H1 (cell line): ENCODE results near the gene KIAA0586. TPM values are rescaled to one million over a fixed set of nuclear protein-coding genes. Genes with fewer than 3 reads are reported as not detected.

Source experiments
- CTCF ChIA-PET: fragments of 300-600 bp; sonication (Branson Sonifier 250); formaldehyde crosslinking; loops from one replicate; lab custom pipeline; 2021; ENCODE audit not compliant: partially characterized antibody; lab: Charles Lee
- POLR2A ChIA-PET: fragments of 300-600 bp; sonication (Branson Sonifier 250); formaldehyde crosslinking; loops from one replicate; lab custom pipeline; 2021; ENCODE audit warnings: inconsistent platforms; ENCODE audit not compliant: partially characterized antibody; lab: Charles Lee
- DNase-seq, 2 experiments: peaks; one replicate each; pipeline versions ENCODE4 v3.0.0 to v3.0.0-alpha.2; 2010 to 2022; ENCODE audit warnings: low spot score in 2 of 2, low read depth in 1 of 2, mixed read lengths in 1 of 2
- FAIRE-seq: peaks from 2 replicates; lab custom pipeline; 2011; peaks lifted over from hg19 to GRCh38; lab: Jason Lieb, UNC
- H2AFZ ChIP-seq: 2 replicates; pipeline ENCODE4 v1.8.1; 2012; ENCODE audit warnings: low read length, inconsistent platforms
- H2AK5ac ChIP-seq: 2 replicates; pipeline ENCODE4 v1.6.1; 2013; ENCODE audit warnings: low read depth, low read length
- H2BK120ac ChIP-seq: replicated peaks from 2 replicates; pipeline ENCODE3; 2013; ENCODE audit warnings: low read depth, low read length, inconsistent platforms
- H2BK12ac ChIP-seq: 2 replicates; pipeline ENCODE4 v1.6.1; 2013; ENCODE audit warnings: low read depth, low read length
- H2BK15ac ChIP-seq: 2 replicates; pipeline ENCODE4 v1.6.1; 2013; ENCODE audit warnings: low read length
- H2BK20ac ChIP-seq: 2 replicates; pipeline ENCODE4 v1.6.1; 2013; ENCODE audit warnings: low read length
- H2BK5ac ChIP-seq: 2 replicates; pipeline ENCODE4 v1.6.1; 2013; ENCODE audit warnings: low read depth, low read length
- H3K14ac ChIP-seq: 2 replicates; pipeline ENCODE4 v1.6.1; 2013; ENCODE audit warnings: inconsistent platforms; ENCODE audit not compliant: insufficient read length
- H3K18ac ChIP-seq: 2 replicates; pipeline ENCODE4 v1.6.1; 2013; ENCODE audit warnings: low read length; ENCODE audit errors: extremely low read depth
- H3K23ac ChIP-seq: 2 replicates; pipeline ENCODE4 v1.6.1; 2013; ENCODE audit warnings: inconsistent platforms; ENCODE audit not compliant: insufficient read length
- H3K23me2 ChIP-seq: 2 replicates; pipeline ENCODE4 v1.6.1; 2013; ENCODE audit warnings: low read depth, low read length
- H3K27ac ChIP-seq: 2 replicates; pipeline ENCODE4 v1.6.1; 2011; ENCODE audit warnings: low read depth, low read length, inconsistent platforms
- H3K27me3 ChIP-seq, 4 experiments: replicated peaks in 1 of 4; 1 replicate in 1 of 4; 2 replicates in 3 of 4; pipeline versions ENCODE4 v1.6.1 to v1.8.1; 2011 to 2013; ENCODE audit warnings: low read length in 3 of 4, mild to moderate bottlenecking in 3 of 4, inconsistent platforms in 2 of 4, mixed read lengths in 2 of 4, moderate library complexity in 1 of 4; ENCODE audit not compliant: control insufficient read depth in 3 of 4, insufficient read depth in 3 of 4; ENCODE audit errors: extremely low read depth in 1 of 4
- H3K36me3 ChIP-seq, 4 experiments: 2 replicates each; pipeline versions ENCODE4 v1.6.1 to v1.8.1; 2011 to 2013; ENCODE audit warnings: mild to moderate bottlenecking in 4 of 4, low read length in 3 of 4, moderate library complexity in 2 of 4, control low read depth in 1 of 4, inconsistent platforms in 1 of 4; ENCODE audit not compliant: insufficient read depth in 4 of 4, control insufficient read depth in 2 of 4
- H3K4ac ChIP-seq: replicated peaks from 2 replicates; pipeline ENCODE3; 2013; ENCODE audit warnings: low read length, low read depth, mixed read lengths, inconsistent platforms; ENCODE audit not compliant: insufficient read length
- H3K4me1 ChIP-seq, 4 experiments: replicated peaks in 1 of 4; 1 replicate in 1 of 4; 2 replicates in 3 of 4; pipeline versions ENCODE4 v1.6.1 to v1.8.1; 2011 to 2013; ENCODE audit warnings: low read length in 3 of 4, inconsistent platforms in 2 of 4, mixed read lengths in 1 of 4; ENCODE audit not compliant: insufficient read depth in 4 of 4, control insufficient read depth in 3 of 4
- H3K4me2 ChIP-seq, 2 experiments: 2 replicates each; pipeline versions ENCODE4 v1.6.1 to v1.8.1; 2011 to 2013; ENCODE audit warnings: low read depth in 2 of 2, low read length in 2 of 2, control low read depth in 1 of 2, inconsistent platforms in 1 of 2, mild to moderate bottlenecking in 1 of 2; ENCODE audit not compliant: insufficient read depth in 1 of 2
- H3K4me3 ChIP-seq, 4 experiments: fragments of 200-600, 300-600 bp in 1 of 4; sonication (generic), shearing (Covaris generic), sonication (Bioruptor Twin) in 1 of 4; 2 replicates each; pipeline versions ENCODE4 v1.5.1 to v1.8.1; 2011 to 2016; ENCODE audit warnings: low read length in 4 of 4, low read depth in 3 of 4, control low read depth in 2 of 4, inconsistent platforms in 2 of 4, mild to moderate bottlenecking in 2 of 4, mixed read lengths in 1 of 4, moderate library complexity in 1 of 4; ENCODE audit not compliant: insufficient read depth in 2 of 4; ENCODE audit errors: extremely low read depth in 1 of 4
- H3K56ac ChIP-seq: replicated peaks from 2 replicates; pipeline ENCODE3; 2013; ENCODE audit warnings: low read depth, mild to moderate bottlenecking, mixed read lengths, low read length, inconsistent platforms; ENCODE audit not compliant: insufficient read length
- H3K79me1 ChIP-seq: 2 replicates; pipeline ENCODE4 v1.6.1; 2013; ENCODE audit warnings: low read depth, low read length, control low read depth
- H3K79me2 ChIP-seq, 2 experiments: 2 replicates each; pipeline versions ENCODE4 v1.6.1 to v1.8.1; 2012 to 2013; ENCODE audit warnings: low read length in 2 of 2, mild to moderate bottlenecking in 2 of 2, inconsistent platforms in 1 of 2; ENCODE audit not compliant: insufficient read depth in 2 of 2, control insufficient read depth in 1 of 2
- H3K9ac ChIP-seq, 4 experiments: replicated peaks in 1 of 4; 1 replicate in 1 of 4; 2 replicates in 3 of 4; pipeline versions ENCODE4 v1.6.1 to v1.8.1; 2011 to 2013; ENCODE audit warnings: low read depth in 3 of 4, low read length in 3 of 4, control low read depth in 2 of 4, mild to moderate bottlenecking in 2 of 4, moderate library complexity in 2 of 4, inconsistent platforms in 1 of 4; ENCODE audit errors: extremely low read depth in 1 of 4
- H3K9me3 ChIP-seq, 2 experiments: 2 replicates each; pipeline versions ENCODE4 v1.6.1 to v1.8.1; 2012 to 2013; ENCODE audit warnings: mild to moderate bottlenecking in 2 of 2, moderate library complexity in 2 of 2, control low read depth in 1 of 2, inconsistent platforms in 1 of 2, low read depth in 1 of 2, low read length in 1 of 2, mixed read lengths in 1 of 2; ENCODE audit not compliant: insufficient read depth in 2 of 2
- H4K20me1 ChIP-seq, 2 experiments: replicated peaks in 1 of 2; 2 replicates each; pipeline versions ENCODE3 to v1.8.1; 2011 to 2013; ENCODE audit warnings: inconsistent platforms in 2 of 2, low read length in 2 of 2, mild to moderate bottlenecking in 1 of 2; ENCODE audit not compliant: insufficient read depth in 2 of 2, control insufficient read depth in 1 of 2
- H4K5ac ChIP-seq: 2 replicates; pipeline ENCODE4 v1.6.1; 2013; ENCODE audit warnings: low read length, low read depth, mixed read lengths, inconsistent platforms; ENCODE audit not compliant: insufficient read length
- H4K8ac ChIP-seq: 2 replicates; pipeline ENCODE4 v1.8.0; 2013; ENCODE audit warnings: mild to moderate bottlenecking, moderate library complexity, low read length, inconsistent platforms; ENCODE audit not compliant: insufficient read depth; ENCODE audit errors: extremely low read depth
- H4K91ac ChIP-seq: replicated peaks from 2 replicates; pipeline ENCODE3; 2013; ENCODE audit warnings: low read length, mixed read lengths, inconsistent platforms; ENCODE audit not compliant: insufficient read length
- ASH2L ChIP-seq: fragments of 200-600, 300-600 bp; sonication (generic); IDR thresholded peaks from one replicate; pipeline ENCODE4 v1.7.1; 2017; ENCODE audit warnings: low read length
- BCL11A ChIP-seq, 2 experiments: IDR thresholded peaks; one replicate each; pipeline ENCODE4 v1.6.1; 2011; ENCODE audit warnings: low read depth in 2 of 2, low read length in 2 of 2, mild to moderate bottlenecking in 2 of 2
- BRCA1 ChIP-seq: IDR thresholded peaks from 2 replicates; pipeline ENCODE4 v1.6.1; 2012; ENCODE audit warnings: low read depth, low read length, improper control_type of control experiment
- CHD1 ChIP-seq: IDR thresholded peaks from 2 replicates; pipeline ENCODE4 v1.6.1; 2012; ENCODE audit warnings: low read depth, low read length, improper control_type of control experiment
- CREB1 ChIP-seq: IDR thresholded peaks from 2 replicates; pipeline ENCODE4 v1.6.1; 2012; ENCODE audit warnings: inconsistent platforms
- MAX ChIP-seq: IDR thresholded peaks from 2 replicates; pipeline ENCODE4 v1.6.1; 2012; ENCODE audit warnings: inconsistent platforms
- RFX5 ChIP-seq: IDR thresholded peaks from 2 replicates; pipeline ENCODE4 v1.6.1; 2011; ENCODE audit warnings: low read depth, low read length, improper control_type of control experiment, borderline replicate concordance
- RNF2 ChIP-seq: fragments of 200-900, 300-1000 bp; sonication (generic); IDR thresholded peaks from 2 replicates; pipeline ENCODE4 v1.7.1; 2016; ENCODE audit warnings: borderline replicate concordance, low read depth, mild to moderate bottlenecking, antibody characterized with exemption, low read length; ENCODE audit not compliant: poor library complexity, severe bottlenecking; ENCODE audit errors: missing control alignments
- SUZ12 ChIP-seq: fragments of 200-600 bp; sonication (generic); IDR thresholded peaks from 2 replicates; pipeline ENCODE4 v1.6.1; 2012; ENCODE audit warnings: mild to moderate bottlenecking, inconsistent platforms, low read length, moderate library complexity, mixed read lengths
- YY1 ChIP-seq: IDR thresholded peaks from 2 replicates; pipeline ENCODE4 v1.6.1; 2011; ENCODE audit warnings: low read depth, mild to moderate bottlenecking, low read length
- ZNF274 ChIP-seq: IDR thresholded peaks from 2 replicates; pipeline ENCODE4 v1.7.0; 2012; ENCODE audit warnings: low read length, borderline replicate concordance; ENCODE audit errors: extremely low read depth
- WGBS, 2 experiments: shearing (Covaris generic) in 1 of 2; methylation state at CpG; one replicate each; pipeline versions ENCODE4 v1.1.6 to v1.1.7; 2013 to 2015; ENCODE audit warnings: low lambda C conversion rate in 2 of 2, mixed read lengths in 2 of 2, inconsistent platforms in 1 of 2, low coverage in 1 of 2, missing lambda C conversion rate in 1 of 2; ENCODE audit not compliant: insufficient replicate concordance in 2 of 2, insufficient coverage in 1 of 2, insufficient read length in 1 of 2; ENCODE audit errors: extremely low coverage in 1 of 2, missing lambda C conversion rate in 1 of 2; 5-methylcytosine and 5-hydroxymethylcytosine counted together
- polyA plus RNA-seq, 7 experiments: library from polyadenylated mRNA; depleted of rRNA in 3 of 7; stranded (reverse) in 5 of 7; unstranded in 2 of 7; fragments of >200 nt in 5 of 7; fragments of 200-250 nt in 2 of 7; gene quantifications; 1 replicate in 5 of 7; 2 replicates in 1 of 7; 4 replicates in 1 of 7; pipeline versions ENCODE4 v1.2.1 to v1.2.3, GENCODE V29; 2011 to 2013; ENCODE audit warnings: missing spikeins in 2 of 7, mixed read lengths in 2 of 7
- total RNA-seq: library from RNA; stranded (reverse); fragmentation: NEBNext Ultra II Directional; extraction: Animal tissue kit (Norgen Biotek cat#: 25700); gene quantifications from 2 replicates; pipeline ENCODE4 v1.2.1, GENCODE V29; 2021
- TF ChIP-seq, protein P1 (sequence below), 3 experiments: IDR thresholded peaks; 1 replicate in 2 of 3; 2 replicates in 1 of 3; pipeline versions ENCODE4 v1.5.1 to v1.6.1; 2011; ENCODE audit warnings: low read length in 3 of 3, mild to moderate bottlenecking in 3 of 3, inconsistent platforms in 2 of 3, low read depth in 1 of 3, moderate library complexity in 1 of 3; ENCODE audit not compliant: insufficient read depth in 1 of 3; ENCODE audit errors: control extremely low read depth in 1 of 3

KIAA0586 gene
- total and polyA plus RNA-seq, 2 of the 8 experiments (the other 6 are each of a cell fraction or from before 2014, with no cell fraction given) = 7.2 to 24.8 TPM

DNA sequence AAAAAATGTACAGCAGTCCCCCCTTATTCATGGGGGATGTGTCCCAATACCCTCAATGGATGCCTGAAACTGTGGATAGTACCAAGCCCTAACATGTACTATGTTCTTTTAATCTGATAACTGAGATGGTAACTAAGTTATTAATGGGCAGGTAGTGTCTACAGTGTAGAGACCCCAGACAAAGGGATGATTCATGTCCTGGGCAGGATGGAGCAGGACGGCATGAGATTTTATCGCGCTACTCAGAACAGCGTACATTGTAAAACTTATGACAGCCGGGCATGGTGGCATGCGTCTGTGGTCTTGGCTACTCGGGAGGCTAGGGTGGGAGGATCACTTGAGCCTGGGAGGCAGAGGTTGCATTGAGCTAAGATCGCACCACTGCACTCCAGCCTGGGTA is 37.1 kb downstream of the KIAA0586 start:
- H3K79me1 ChIP-seq = no peaks in the 10 kb centered on the region
- H2BK120ac ChIP-seq = no peak overlapping the region
- no peak overlapping the region for H3K23ac ChIP-seq
- H4K20me1 ChIP-seq = no peaks in the 10 kb centered on the region
- H2AK5ac ChIP-seq = no peak overlapping the region
- FAIRE-seq (no peak), DNase-seq (no peak)
- H3K4me1 ChIP-seq = no peaks in the 10 kb centered on the region
- H2BK12ac ChIP-seq = no peak overlapping the region
- H4K5ac ChIP-seq = no peak overlapping the region
- no peak overlapping the region for H3K14ac ChIP-seq
- no peak overlapping the region for H4K91ac ChIP-seq
- 93% methylated on average over 8 of the region's 8 CpGs; no CpG with 5 or more reads in 1 of the 2 experiments for WGBS, 2 experiments
- no peak overlapping the region for H3K4me3 ChIP-seq
- POLR2A ChIA-PET = no interaction called here
- no peak overlapping the region for H3K56ac ChIP-seq
- no peak overlapping the region for H3K9ac ChIP-seq
- CTCF ChIA-PET = interaction anchor here (0.5 to 0.6 kb wide), 2 partner anchors 780 to 911 kb away, joined by 3 read pairs; no protein-coding TSS in a partner anchor
- no peaks in the 10 kb centered on the region for H3K79me2 ChIP-seq
- no peak overlapping the region for H2BK20ac ChIP-seq
- H3K23me2 ChIP-seq = no peaks in the 10 kb centered on the region
- H3K9me3 ChIP-seq = no peaks in the 10 kb centered on the region
- H2BK15ac ChIP-seq = no peak overlapping the region
- no peak overlapping the region for H3K27ac ChIP-seq
- no peak overlapping the region for H3K18ac ChIP-seq
- no peak overlapping the region for H3K4me2 ChIP-seq
- no peak overlapping the region for H2BK5ac ChIP-seq
- no peak overlapping the region for H3K4ac ChIP-seq
- H2AFZ ChIP-seq = no peak overlapping the region
- no peaks in the 10 kb centered on the region for H3K27me3 ChIP-seq
- peaks cover 0 to 22% (median 7%) of the 10 kb centered on the region in 4 experiments; a peak in 4 of 8 replicates for H3K36me3 ChIP-seq
- no peak overlapping the region for H4K8ac ChIP-seq
- no peak for TF ChIP-seq BRCA1
- no peak for TF ChIP-seq CHD1
- no peak for TF ChIP-seq BCL11A (IDR thresholded peaks at IDR 0.05; ENCODE audit: low read depth in 2 of 2, low read length in 2 of 2)
- TF ChIP-seq ASH2L = no peak
- TF ChIP-seq CREB1 = no peak
- TF ChIP-seq RNF2 = no peak
- no peak for TF ChIP-seq YY1
- no peak for TF ChIP-seq RFX5
- TF ChIP-seq ZNF274 = no peak
- TF ChIP-seq SUZ12 = no peak
- TF ChIP-seq MAX = no peak
- TF ChIP-seq, protein P1, sequence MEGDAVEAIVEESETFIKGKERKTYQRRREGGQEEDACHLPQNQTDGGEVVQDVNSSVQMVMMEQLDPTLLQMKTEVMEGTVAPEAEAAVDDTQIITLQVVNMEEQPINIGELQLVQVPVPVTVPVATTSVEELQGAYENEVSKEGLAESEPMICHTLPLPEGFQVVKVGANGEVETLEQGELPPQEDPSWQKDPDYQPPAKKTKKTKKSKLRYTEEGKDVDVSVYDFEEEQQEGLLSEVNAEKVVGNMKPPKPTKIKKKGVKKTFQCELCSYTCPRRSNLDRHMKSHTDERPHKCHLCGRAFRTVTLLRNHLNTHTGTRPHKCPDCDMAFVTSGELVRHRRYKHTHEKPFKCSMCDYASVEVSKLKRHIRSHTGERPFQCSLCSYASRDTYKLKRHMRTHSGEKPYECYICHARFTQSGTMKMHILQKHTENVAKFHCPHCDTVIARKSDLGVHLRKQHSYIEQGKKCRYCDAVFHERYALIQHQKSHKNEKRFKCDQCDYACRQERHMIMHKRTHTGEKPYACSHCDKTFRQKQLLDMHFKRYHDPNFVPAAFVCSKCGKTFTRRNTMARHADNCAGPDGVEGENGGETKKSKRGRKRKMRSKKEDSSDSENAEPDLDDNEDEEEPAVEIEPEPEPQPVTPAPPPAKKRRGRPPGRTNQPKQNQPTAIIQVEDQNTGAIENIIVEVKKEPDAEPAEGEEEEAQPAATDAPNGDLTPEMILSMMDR (IDR thresholded peaks at IDR 0.05; ENCODE audit: control extremely low read depth in 1 of 3, insufficient read depth in 1 of 3, low read depth in 1 of 3, low read length in 3 of 3) = no peak
